ENCODE data around the gene SIRT5. TPM values are rescaled to one million over a fixed set of nuclear protein-coding genes. Genes with fewer than 3 reads are reported as not detected.

Gene SIRT5
- polyA plus RNA-seq, 1 donor from 2014 or later, result 15.9 TPM

DNA sequence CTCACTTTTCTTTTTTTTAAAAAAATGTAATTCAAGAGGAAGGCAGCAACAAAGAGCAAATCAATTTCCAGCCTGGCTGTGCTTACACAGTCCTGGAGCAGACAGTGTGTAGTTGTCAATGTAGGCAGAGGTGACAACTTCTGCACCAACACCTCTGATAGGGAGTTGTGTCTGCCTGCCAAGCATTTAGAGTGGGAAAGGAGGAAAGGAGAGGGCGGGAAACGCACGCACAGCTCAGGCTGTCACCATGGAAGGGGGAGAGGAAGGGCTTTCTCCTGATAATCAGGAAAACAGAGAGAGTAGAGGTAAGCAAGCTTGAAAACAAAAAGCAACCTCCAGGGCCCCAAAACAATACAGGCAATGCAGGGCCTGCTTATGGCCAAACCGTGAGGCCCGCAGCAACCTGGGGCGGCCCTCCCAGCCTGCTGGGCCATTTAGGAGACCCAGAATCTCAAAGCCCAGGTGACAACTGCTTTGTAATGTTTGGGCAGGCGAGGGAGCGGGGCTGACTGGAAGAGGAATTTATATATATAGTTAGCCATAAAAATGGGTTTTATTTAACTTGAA, 45.5 kb upstream of the SIRT5 start:
- Histone ChIP-seq H3K36me3 (ENCODE audit: insufficient read depth, low read length) (no peaks in the 10 kb centered on the region), H3K9ac (ENCODE audit: low read length) (no peak overlapping the region), H3F3A (ENCODE audit: insufficient read depth, low read length, poor library complexity, severe bottlenecking) (no peaks in the 10 kb centered on the region), H4K20me1 (ENCODE audit: insufficient read depth) (no peaks in the 10 kb centered on the region), H3K4me2 (ENCODE audit: low read length) (peak overlapping the region; percentile 24), H3K9me2 (ENCODE audit: insufficient read depth, low read length) (no peaks in the 10 kb centered on the region), H3K27me3 (ENCODE audit: insufficient read depth, low read depth, low read length) (no peaks in the 10 kb centered on the region), H3K79me2 (replicated peaks; ENCODE audit: insufficient read depth, low read length) (no peaks in the 10 kb centered on the region), H3K4me3 (ENCODE audit: low read length) (peak overlapping the region; percentile 5), H3K27ac (ENCODE audit: low read length) (peak overlapping the region; percentile 12), H3K9me3 (ENCODE audit: low read length) (no peaks in the 10 kb centered on the region), H2AFZ (ENCODE audit: low read depth, low read length) (no peak overlapping the region)
- TF ChIP-seq, protein P1, sequence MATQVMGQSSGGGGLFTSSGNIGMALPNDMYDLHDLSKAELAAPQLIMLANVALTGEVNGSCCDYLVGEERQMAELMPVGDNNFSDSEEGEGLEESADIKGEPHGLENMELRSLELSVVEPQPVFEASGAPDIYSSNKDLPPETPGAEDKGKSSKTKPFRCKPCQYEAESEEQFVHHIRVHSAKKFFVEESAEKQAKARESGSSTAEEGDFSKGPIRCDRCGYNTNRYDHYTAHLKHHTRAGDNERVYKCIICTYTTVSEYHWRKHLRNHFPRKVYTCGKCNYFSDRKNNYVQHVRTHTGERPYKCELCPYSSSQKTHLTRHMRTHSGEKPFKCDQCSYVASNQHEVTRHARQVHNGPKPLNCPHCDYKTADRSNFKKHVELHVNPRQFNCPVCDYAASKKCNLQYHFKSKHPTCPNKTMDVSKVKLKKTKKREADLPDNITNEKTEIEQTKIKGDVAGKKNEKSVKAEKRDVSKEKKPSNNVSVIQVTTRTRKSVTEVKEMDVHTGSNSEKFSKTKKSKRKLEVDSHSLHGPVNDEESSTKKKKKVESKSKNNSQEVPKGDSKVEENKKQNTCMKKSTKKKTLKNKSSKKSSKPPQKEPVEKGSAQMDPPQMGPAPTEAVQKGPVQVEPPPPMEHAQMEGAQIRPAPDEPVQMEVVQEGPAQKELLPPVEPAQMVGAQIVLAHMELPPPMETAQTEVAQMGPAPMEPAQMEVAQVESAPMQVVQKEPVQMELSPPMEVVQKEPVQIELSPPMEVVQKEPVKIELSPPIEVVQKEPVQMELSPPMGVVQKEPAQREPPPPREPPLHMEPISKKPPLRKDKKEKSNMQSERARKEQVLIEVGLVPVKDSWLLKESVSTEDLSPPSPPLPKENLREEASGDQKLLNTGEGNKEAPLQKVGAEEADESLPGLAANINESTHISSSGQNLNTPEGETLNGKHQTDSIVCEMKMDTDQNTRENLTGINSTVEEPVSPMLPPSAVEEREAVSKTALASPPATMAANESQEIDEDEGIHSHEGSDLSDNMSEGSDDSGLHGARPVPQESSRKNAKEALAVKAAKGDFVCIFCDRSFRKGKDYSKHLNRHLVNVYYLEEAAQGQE (IDR thresholded peaks at IDR 0.05; ENCODE audit: borderline replicate concordance), result peak; percentile 41
- TF ChIP-seq POLR2AphosphoS5 (IDR thresholded peaks at IDR 0.05) (peak; percentile 58), EZH2 (IDR thresholded peaks at IDR 0.05; ENCODE audit: borderline replicate concordance, insufficient read depth, low read length, poor library complexity, severe bottlenecking) (no peak)

DNA sequence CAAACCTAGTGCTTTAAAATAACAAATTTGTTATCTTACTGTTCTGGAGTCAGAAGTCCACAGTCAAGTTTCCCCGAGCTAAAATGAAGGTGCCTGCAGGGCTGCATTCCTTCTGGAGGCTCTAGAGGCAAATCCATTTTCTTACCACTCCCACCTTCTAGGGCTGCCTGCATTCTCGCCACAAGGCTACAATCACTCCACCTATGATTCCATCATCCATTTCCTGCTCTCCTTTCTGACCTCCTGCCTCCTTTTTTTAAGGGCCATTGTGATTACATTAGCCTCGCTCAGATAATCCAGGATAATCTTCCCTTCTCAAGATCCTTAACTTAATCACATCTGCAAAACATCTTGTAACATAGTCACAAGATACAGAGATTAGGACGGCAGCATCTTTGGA, 42.4 kb upstream of the SIRT5 start:
- TF ChIP-seq SMC3 (conservative IDR thresholded peaks at IDR 0.05; ENCODE audit: poor library complexity) (no peak), RAD21 (conservative IDR thresholded peaks at IDR 0.05) (no peak), EZH2 (IDR thresholded peaks at IDR 0.05; ENCODE audit: borderline replicate concordance, insufficient read depth, low read length, poor library complexity, severe bottlenecking) (no peak), POLR2AphosphoS5 (IDR thresholded peaks at IDR 0.05) (no peak), EP300 (conservative IDR thresholded peaks at IDR 0.05; ENCODE audit: poor library complexity, severe bottlenecking) (no peak), MXI1 (conservative IDR thresholded peaks at IDR 0.05; ENCODE audit: poor library complexity, severe bottlenecking) (no peak)
- TF ChIP-seq, protein P1 (IDR thresholded peaks at IDR 0.05; ENCODE audit: borderline replicate concordance), result no peak
- TF ChIP-seq, protein P2, sequence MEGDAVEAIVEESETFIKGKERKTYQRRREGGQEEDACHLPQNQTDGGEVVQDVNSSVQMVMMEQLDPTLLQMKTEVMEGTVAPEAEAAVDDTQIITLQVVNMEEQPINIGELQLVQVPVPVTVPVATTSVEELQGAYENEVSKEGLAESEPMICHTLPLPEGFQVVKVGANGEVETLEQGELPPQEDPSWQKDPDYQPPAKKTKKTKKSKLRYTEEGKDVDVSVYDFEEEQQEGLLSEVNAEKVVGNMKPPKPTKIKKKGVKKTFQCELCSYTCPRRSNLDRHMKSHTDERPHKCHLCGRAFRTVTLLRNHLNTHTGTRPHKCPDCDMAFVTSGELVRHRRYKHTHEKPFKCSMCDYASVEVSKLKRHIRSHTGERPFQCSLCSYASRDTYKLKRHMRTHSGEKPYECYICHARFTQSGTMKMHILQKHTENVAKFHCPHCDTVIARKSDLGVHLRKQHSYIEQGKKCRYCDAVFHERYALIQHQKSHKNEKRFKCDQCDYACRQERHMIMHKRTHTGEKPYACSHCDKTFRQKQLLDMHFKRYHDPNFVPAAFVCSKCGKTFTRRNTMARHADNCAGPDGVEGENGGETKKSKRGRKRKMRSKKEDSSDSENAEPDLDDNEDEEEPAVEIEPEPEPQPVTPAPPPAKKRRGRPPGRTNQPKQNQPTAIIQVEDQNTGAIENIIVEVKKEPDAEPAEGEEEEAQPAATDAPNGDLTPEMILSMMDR (IDR thresholded peaks at IDR 0.05; ENCODE audit: poor library complexity, severe bottlenecking), result no peak
- Histone ChIP-seq H3K27me3 (ENCODE audit: insufficient read depth, low read depth, low read length) (no peaks in the 10 kb centered on the region), H3K79me2 (replicated peaks; ENCODE audit: insufficient read depth, low read length) (no peaks in the 10 kb centered on the region), H3F3A (ENCODE audit: insufficient read depth, low read length, poor library complexity, severe bottlenecking) (no peaks in the 10 kb centered on the region), H3K9me2 (ENCODE audit: insufficient read depth, low read length) (no peaks in the 10 kb centered on the region), H3K9me3 (ENCODE audit: low read length) (no peaks in the 10 kb centered on the region), H3K27ac (ENCODE audit: low read length) (no peak overlapping the region), H3K4me2 (ENCODE audit: low read length) (no peak overlapping the region), H3K9ac (ENCODE audit: low read length) (no peak overlapping the region), H2AFZ (ENCODE audit: low read depth, low read length) (no peak overlapping the region), H3K36me3 (ENCODE audit: insufficient read depth, low read length) (no peaks in the 10 kb centered on the region), H3K4me3 (ENCODE audit: low read length) (no peak overlapping the region), H4K20me1 (ENCODE audit: insufficient read depth) (no peaks in the 10 kb centered on the region)

All from neural cell (in vitro differentiated cells).